ENCODE results near the gene SCAPER. TPM values are rescaled to one million over a fixed set of nuclear protein-coding genes. Genes with fewer than 3 reads are reported as not detected.
A peak's percentile ranks its signal among the peaks of the same experiment; 100 is the strongest.

Gene SCAPER
- polyA plus RNA-seq, 4 donors: 21.6 to 29.0 (median 26.0) TPM

GRCh38 chr15:76344893-76345582 lies 560.1 kb downstream of the SCAPER start:
- no peak for DNase-seq (ENCODE audit: low read depth in 4 of 4, low spot score in 3 of 4)

GRCh38 chr15:76343313-76343996 lies 561.7 kb downstream of the SCAPER start:
- no peak for DNase-seq (ENCODE audit: low read depth in 4 of 4, low spot score in 3 of 4)

GRCh38 chr15:76342382-76343201 lies 562.5 kb downstream of the SCAPER start:
- DNase-seq (ENCODE audit: low read depth in 4 of 4, low spot score in 3 of 4): no peak

- DNase-seq (ENCODE audit: low read depth in 4 of 4, low spot score in 3 of 4): no peak
These were observed 563.1 kb downstream of the SCAPER start for GRCh38 chr15:76342058-76342381.

GRCh38 chr15:76341366-76342057 lies 563.6 kb downstream of the SCAPER start:
- no peak for DNase-seq (ENCODE audit: low read depth in 4 of 4, low spot score in 3 of 4)

GRCh38 chr15:76340803-76341365 lies 564.3 kb downstream of the SCAPER start:
- DNase-seq (ENCODE audit: low read depth in 4 of 4, low spot score in 3 of 4): no peak

GRCh38 chr15:76340198-76340802 lies 564.8 kb downstream of the SCAPER start:
- DNase-seq (ENCODE audit: low read depth in 4 of 4, low spot score in 3 of 4): peak in 1 of 4 donors; percentile 29

- peak in 1 of 4 donors; percentile 25 for DNase-seq (ENCODE audit: low read depth in 4 of 4, low spot score in 3 of 4)
These were observed 565.6 kb downstream of the SCAPER start for GRCh38 chr15:76339305-76340197.

GRCh38 chr15:76338486-76339304 lies 566.4 kb downstream of the SCAPER start:
- DNase-seq (ENCODE audit: low read depth in 4 of 4, low spot score in 3 of 4): peak in 1 of 4 donors; percentile 12

- DNase-seq (ENCODE audit: low read depth in 4 of 4, low spot score in 3 of 4): no peak
These were observed 567.2 kb downstream of the SCAPER start for GRCh38 chr15:76337696-76338485.

GRCh38 chr15:76337059-76337695 lies 568.0 kb downstream of the SCAPER start:
- peak in 1 of 4 donors; percentile 36 for DNase-seq (ENCODE audit: low read depth in 4 of 4, low spot score in 3 of 4)

- DNase-seq (ENCODE audit: low read depth in 4 of 4, low spot score in 3 of 4): no peak
These were observed 568.7 kb downstream of the SCAPER start, which contains the start of gene ISL2 for GRCh38 chr15:76336254-76337058. ISL2 (plus strand) TSS chr15:76336773; CDS start chr15:76336884, 111 bp downstream.

- DNase-seq (ENCODE audit: low read depth in 4 of 4, low spot score in 3 of 4): peak in 1 of 4 donors; percentile 14
These were observed 569.6 kb downstream of the SCAPER start for GRCh38 chr15:76335307-76336253.

- DNase-seq (ENCODE audit: low read depth in 4 of 4, low spot score in 3 of 4): peak in 1 of 4 donors; percentile 12
These were observed 570.5 kb downstream of the SCAPER start for GRCh38 chr15:76334438-76335306.

Measured in left renal pelvis (tissue), 4 donors.